ENCODE data around the gene BCOR. TPM values are rescaled to one million over a fixed set of nuclear protein-coding genes. Genes with fewer than 3 reads are reported as not detected.
A peak's percentile ranks its signal among the peaks of the same experiment; 100 is the strongest.

The BCOR gene
- total RNA-seq, 1 donor from 2014 or later: 16.1 TPM

- no peak for DNase-seq (ENCODE audit: low read depth in 2 of 2)
Measured at GRCh38 chrX:40031911-40032310, 65.8 kb downstream of the BCOR start.

- DNase-seq (ENCODE audit: low read depth in 2 of 2): no peak
Measured at GRCh38 chrX:40030205-40030604, 67.6 kb downstream of the BCOR start.

- no peak for DNase-seq (ENCODE audit: low read depth in 2 of 2)
Measured at GRCh38 chrX:40022421-40022820, 75.3 kb downstream of the BCOR start.

- no peak for DNase-seq (ENCODE audit: low read depth in 2 of 2)
Measured at GRCh38 chrX:40021647-40022046, 76.1 kb downstream of the BCOR start.

- no peak for DNase-seq (ENCODE audit: low read depth in 2 of 2)
Measured at GRCh38 chrX:40019541-40019940, 78.2 kb downstream of the BCOR start.

- no peak for DNase-seq (ENCODE audit: low read depth in 2 of 2)
Measured at GRCh38 chrX:40018041-40018440, 79.7 kb downstream of the BCOR start.

GRCh38 chrX:40016749-40017148, 81.0 kb downstream of the BCOR start:
- no peak for DNase-seq (ENCODE audit: low read depth in 2 of 2)

GRCh38 chrX:40015693-40016092, 82.1 kb downstream of the BCOR start:
- no peak for DNase-seq (ENCODE audit: low read depth in 2 of 2)

GRCh38 chrX:40013266-40014195, 84.2 kb downstream of the BCOR start:
- peak; percentile 60 to 65 for DNase-seq (ENCODE audit: low read depth in 2 of 2)

- DNase-seq (ENCODE audit: low read depth in 2 of 2): peak; percentile 39 to 55
Measured at GRCh38 chrX:40012868-40013265, 84.9 kb downstream of the BCOR start.

GRCh38 chrX:40012039-40012867, 85.5 kb downstream of the BCOR start:
- peak; percentile 46 to 63 for DNase-seq (ENCODE audit: low read depth in 2 of 2)

- DNase-seq (ENCODE audit: low read depth in 2 of 2): no peak
Measured at GRCh38 chrX:40011322-40012038, 86.3 kb downstream of the BCOR start.

GRCh38 chrX:40010550-40011321, 87.0 kb downstream of the BCOR start:
- DNase-seq (ENCODE audit: low read depth in 2 of 2): no peak

GRCh38 chrX:40009890-40010289, 87.9 kb downstream of the BCOR start:
- no peak for DNase-seq (ENCODE audit: low read depth in 2 of 2)

GRCh38 chrX:40009462-40009851, 88.3 kb downstream of the BCOR start:
- no peak for DNase-seq (ENCODE audit: low read depth in 2 of 2)

GRCh38 chrX:40008791-40009461, 88.8 kb downstream of the BCOR start:
- DNase-seq (ENCODE audit: low read depth in 2 of 2): peak in 1 of 2 donors; percentile 22

GRCh38 chrX:40007756-40008705, 89.7 kb downstream of the BCOR start:
- DNase-seq (ENCODE audit: low read depth in 2 of 2): no peak

- no peak for DNase-seq (ENCODE audit: low read depth in 2 of 2)
Measured at GRCh38 chrX:40007131-40007755, 90.5 kb downstream of the BCOR start.
